Thyroid gland (tissue), 4 donors: ENCODE data around the gene SIPA1L2. TPM values are rescaled to one million over a fixed set of nuclear protein-coding genes. Genes with fewer than 3 reads are reported as not detected.

Experiments
- DNase-seq, 2 donors: peaks; one replicate each; pipeline ENCODE4 v3.0.0-alpha.2; 2019
- H3K27ac ChIP-seq, 3 donors: fragments of 200-600 bp; sonication (generic); 1 replicate in 2 of 3; 2 replicates in 1 of 3; pipeline ENCODE4 v1.5.1; 2016 to 2019; ENCODE audit warnings: mild to moderate bottlenecking in 1 of 3, moderate library complexity in 1 of 3
- H3K27me3 ChIP-seq: fragments of 200-600 bp; sonication (generic); one replicate; pipeline ENCODE4 v1.5.1; 2019
- H3K36me3 ChIP-seq, 2 donors: fragments of 200-600 bp; sonication (generic); one replicate each; pipeline ENCODE4 v1.5.1; 2016 to 2019
- H3K4me1 ChIP-seq, 2 donors: fragments of 200-600 bp; sonication (generic); one replicate each; pipeline ENCODE4 v1.5.1; 2017 to 2019
- H3K4me3 ChIP-seq, 3 donors: fragments of 200-600 bp; sonication (generic); replicated peaks in 1 of 3; 1 replicate in 2 of 3; 2 replicates in 1 of 3; pipeline ENCODE4 v1.5.1; 2016; ENCODE audit warnings: mild to moderate bottlenecking in 1 of 3
- H3K9me3 ChIP-seq: fragments of 200-600 bp; sonication (generic); one replicate; pipeline ENCODE4 v1.5.1; 2017
- POLR2A ChIP-seq, 2 donors: fragments of 450-650 bp; IDR thresholded peaks; one replicate each; pipeline ENCODE4 v1.6.1; 2017; ENCODE audit warnings: antibody characterized with exemption in 2 of 2, mild to moderate bottlenecking in 2 of 2, moderate library complexity in 1 of 2
- WGBS, 2 donors: methylation state at CpG; one replicate each; pipeline ENCODE4 v1.1.5; 2017; 5-methylcytosine and 5-hydroxymethylcytosine counted together
- intact Hi-C: fragments of 100-400 bp; cut with DNase I; formaldehyde crosslinking; loops from one replicate; pipeline ENCODE4 v1.15.1; 2023
- total RNA-seq, 4 donors: library from RNA; depleted of rRNA; stranded (reverse); fragments of >200 nt; gene quantifications; one replicate each; pipeline ENCODE4 v1.2.3, GENCODE V29; 2016
- TF ChIP-seq, protein P1 (sequence below), 6 experiments: fragments of 200-600 bp in 3 of 6; fragments of 450-650 bp in 3 of 6; sonication (generic) in 3 of 6; IDR thresholded peaks; one replicate each; pipeline ENCODE4 v1.5.1; 2016 to 2019; ENCODE audit warnings: antibody characterized with exemption in 6 of 6, mild to moderate bottlenecking in 2 of 6, inconsistent platforms in 1 of 6, moderate library complexity in 1 of 6

The SIPA1L2 gene
- total RNA-seq, 4 donors from 2014 or later, result 15.6 to 44.9 (median 31.3) TPM

DNA sequence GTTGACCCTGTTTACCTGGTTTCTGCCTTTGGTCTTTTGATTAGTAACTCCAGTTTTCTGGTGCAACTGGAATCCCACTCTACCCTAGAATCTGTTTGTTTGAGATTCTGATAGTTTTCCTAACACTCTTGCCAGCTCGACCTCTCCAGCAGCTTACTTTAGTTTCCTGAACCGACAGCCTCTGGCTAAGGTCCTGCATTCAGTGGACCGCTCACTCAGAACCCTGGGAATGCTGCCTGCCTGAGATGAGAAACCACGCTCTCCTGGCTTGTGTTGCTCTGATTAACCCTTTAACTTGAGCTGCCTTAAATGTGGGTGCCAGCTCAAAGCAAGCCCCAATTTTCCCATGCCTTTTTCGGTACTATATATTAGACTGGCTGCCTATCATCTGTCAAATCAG, 45.3 kb upstream of the SIPA1L2 start:
- Histone ChIP-seq H3K4me3 (no peak overlapping the region), H3K27ac (peak overlapping the region in 1 of 3 donors; percentile 31), H3K4me1 (peaks cover 6 to 15% of the 10 kb centered on the region in 2 donors), H3K9me3 (no peaks in the 10 kb centered on the region), H3K27me3 (no peaks in the 10 kb centered on the region), H3K36me3 (no peaks in the 10 kb centered on the region)
- intact Hi-C loops, result no loop called here
- DNase-seq, result peak; percentile 65 to 77
- TF ChIP-seq, protein P1, sequence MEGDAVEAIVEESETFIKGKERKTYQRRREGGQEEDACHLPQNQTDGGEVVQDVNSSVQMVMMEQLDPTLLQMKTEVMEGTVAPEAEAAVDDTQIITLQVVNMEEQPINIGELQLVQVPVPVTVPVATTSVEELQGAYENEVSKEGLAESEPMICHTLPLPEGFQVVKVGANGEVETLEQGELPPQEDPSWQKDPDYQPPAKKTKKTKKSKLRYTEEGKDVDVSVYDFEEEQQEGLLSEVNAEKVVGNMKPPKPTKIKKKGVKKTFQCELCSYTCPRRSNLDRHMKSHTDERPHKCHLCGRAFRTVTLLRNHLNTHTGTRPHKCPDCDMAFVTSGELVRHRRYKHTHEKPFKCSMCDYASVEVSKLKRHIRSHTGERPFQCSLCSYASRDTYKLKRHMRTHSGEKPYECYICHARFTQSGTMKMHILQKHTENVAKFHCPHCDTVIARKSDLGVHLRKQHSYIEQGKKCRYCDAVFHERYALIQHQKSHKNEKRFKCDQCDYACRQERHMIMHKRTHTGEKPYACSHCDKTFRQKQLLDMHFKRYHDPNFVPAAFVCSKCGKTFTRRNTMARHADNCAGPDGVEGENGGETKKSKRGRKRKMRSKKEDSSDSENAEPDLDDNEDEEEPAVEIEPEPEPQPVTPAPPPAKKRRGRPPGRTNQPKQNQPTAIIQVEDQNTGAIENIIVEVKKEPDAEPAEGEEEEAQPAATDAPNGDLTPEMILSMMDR (IDR thresholded peaks at IDR 0.05), result no peak
- no peak for TF ChIP-seq POLR2A (IDR thresholded peaks at IDR 0.05)
- WGBS, 2 donors, result 20 to 27% methylated on average over 5 of the region's 5 CpGs

DNA sequence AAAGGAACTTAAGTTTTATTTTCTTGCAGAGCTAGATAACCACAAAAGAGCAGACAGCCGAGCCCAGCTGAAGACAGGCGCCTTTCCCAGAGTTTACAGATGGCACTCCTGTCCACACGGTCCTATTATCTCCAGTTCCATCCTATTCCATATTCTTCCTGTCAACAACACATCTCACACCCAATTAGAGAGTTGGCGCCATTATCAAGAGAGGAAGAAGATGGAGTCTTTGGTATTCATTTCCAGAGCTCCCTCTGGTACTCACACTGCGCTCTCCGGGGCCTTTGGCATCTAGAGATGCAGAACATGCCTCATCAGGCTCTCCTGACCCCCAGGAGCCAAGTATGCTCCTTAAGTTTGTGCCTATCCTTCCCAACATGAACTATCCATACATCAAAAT, 43.3 kb upstream of the SIPA1L2 start:
- no peak for DNase-seq
- H3K27ac ChIP-seq, result no peak overlapping the region
- H3K4me3 ChIP-seq, result no peak overlapping the region
- H3K36me3 ChIP-seq, result no peaks in the 10 kb centered on the region
- no peaks in the 10 kb centered on the region for H3K9me3 ChIP-seq
- TF ChIP-seq POLR2A (IDR thresholded peaks at IDR 0.05), result no peak
- TF ChIP-seq, protein P1 (IDR thresholded peaks at IDR 0.05), result no peak
- no peaks in the 10 kb centered on the region for H3K27me3 ChIP-seq
- intact Hi-C loops, result no loop called here
- WGBS, 2 donors, result 95% methylated on average over 6 of the region's 6 CpGs
- peaks cover 6 to 15% of the 10 kb centered on the region in 2 donors for H3K4me1 ChIP-seq

DNA sequence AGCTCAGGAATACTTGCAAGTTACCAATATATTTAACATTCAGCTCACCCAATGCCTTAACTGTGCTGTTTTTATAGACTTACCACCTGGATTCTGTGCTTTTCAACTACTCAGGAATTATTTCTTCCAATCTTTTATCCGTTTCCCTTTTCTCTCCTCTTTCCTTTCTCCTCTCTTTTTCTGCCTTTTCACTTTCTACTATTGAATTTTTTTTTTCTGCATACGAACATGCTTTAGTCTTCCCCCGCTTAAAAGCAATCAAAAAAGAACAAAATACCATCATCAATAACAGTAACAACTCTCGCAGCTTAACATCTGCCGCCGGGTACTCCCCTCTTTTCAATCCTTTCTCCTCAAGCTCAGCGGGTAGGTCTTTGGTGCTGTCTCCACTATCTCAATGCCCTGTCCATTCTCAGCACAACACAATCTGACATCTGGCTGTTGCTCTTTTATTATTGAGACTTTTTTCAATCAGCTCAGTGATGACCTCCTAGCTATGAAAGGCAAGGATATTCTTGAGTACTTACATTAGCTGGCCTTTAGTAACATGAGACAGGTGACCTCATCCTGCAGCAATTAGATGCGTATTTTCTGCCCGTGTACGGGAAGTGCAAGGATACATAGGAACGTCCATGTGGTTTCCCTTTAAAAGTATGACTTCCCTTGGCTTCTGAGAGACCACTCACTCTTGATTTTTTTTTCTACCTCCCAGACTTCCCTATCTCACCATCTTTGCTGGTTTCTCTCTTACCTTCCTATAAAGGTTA, 40.2 kb upstream of the SIPA1L2 start:
- Histone ChIP-seq H3K9me3 (no peaks in the 10 kb centered on the region), H3K4me3 (no peak overlapping the region), H3K36me3 (no peaks in the 10 kb centered on the region), H3K27me3 (no peaks in the 10 kb centered on the region), H3K4me1 (peaks cover 0 to 4% of the 10 kb centered on the region in 2 donors), H3K27ac (no peak overlapping the region)
- DNase-seq, result no peak
- TF ChIP-seq, protein P1 (IDR thresholded peaks at IDR 0.05), result no peak
- no peak for TF ChIP-seq POLR2A (IDR thresholded peaks at IDR 0.05)
- WGBS, 2 donors, result 75 to 79% methylated on average over 11 of the region's 11 CpGs
- intact Hi-C loops, result no loop called here

DNA sequence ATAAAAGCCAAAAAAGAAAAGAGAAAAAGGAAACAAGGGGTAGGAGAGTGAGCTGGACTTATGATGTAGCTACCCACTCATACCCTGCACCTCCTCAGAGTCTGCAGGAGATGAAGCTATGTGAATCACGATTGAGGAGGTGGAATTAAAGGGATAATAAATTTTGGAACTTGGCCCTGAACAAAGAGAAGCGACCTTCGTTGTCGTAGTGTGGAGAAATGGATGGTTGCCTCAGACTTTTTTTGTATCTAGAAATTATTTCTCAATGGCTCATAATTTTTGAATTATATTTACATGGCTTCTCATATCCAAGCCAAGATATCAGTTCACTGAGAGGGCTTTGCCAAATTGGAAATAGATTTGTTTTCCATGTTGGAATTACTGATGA, 37.8 kb upstream of the SIPA1L2 start:
- no peaks in the 10 kb centered on the region for H3K4me1 ChIP-seq
- TF ChIP-seq POLR2A (IDR thresholded peaks at IDR 0.05), result no peak
- TF ChIP-seq, protein P1 (IDR thresholded peaks at IDR 0.05), result no peak
- no peaks in the 10 kb centered on the region for H3K9me3 ChIP-seq
- DNase-seq, result no peak
- no peak overlapping the region for H3K27ac ChIP-seq
- H3K27me3 ChIP-seq, result no peaks in the 10 kb centered on the region
- WGBS, 2 donors, result 71 to 77% methylated on average over 4 of the region's 4 CpGs
- H3K4me3 ChIP-seq, result no peak overlapping the region
- no peaks in the 10 kb centered on the region for H3K36me3 ChIP-seq
- intact Hi-C loops, result no loop called here

DNA sequence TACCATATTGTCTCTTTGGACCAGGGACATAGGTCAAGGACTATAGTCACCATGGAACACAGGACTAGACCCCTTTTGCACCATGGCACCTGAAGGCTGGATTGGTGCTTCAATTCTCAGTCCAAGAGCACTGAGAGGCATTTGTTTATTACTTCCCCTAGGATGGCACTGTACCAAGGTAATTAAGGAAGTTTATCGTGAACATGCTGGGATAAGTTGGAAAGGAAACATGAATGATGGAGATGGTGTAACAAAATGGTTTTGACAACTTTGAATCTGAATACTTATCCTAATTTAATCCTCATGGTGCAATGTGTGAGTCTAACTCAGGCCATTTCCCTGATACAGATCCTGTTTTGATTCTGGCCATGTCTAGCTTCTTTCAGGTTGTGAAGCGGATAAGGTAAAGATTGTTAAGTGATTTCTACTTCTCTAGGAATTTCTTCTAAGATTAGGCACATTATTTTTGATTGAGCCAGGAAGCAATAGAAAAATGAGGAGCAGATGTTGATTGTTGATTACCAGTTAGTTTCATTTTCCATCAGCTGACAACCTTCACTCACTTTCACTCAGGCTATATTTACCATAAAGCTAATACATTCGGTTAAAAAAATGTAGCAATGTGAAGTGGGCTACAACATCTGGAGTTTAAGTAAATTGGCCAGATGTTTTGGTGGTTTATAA, 37.3 kb upstream of the SIPA1L2 start:
- intact Hi-C loops, result no loop called here
- no peaks in the 10 kb centered on the region for H3K4me1 ChIP-seq
- DNase-seq, result no peak
- H3K36me3 ChIP-seq, result no peaks in the 10 kb centered on the region
- TF ChIP-seq, protein P1 (IDR thresholded peaks at IDR 0.05), result no peak
- no peak for TF ChIP-seq POLR2A (IDR thresholded peaks at IDR 0.05)
- no peaks in the 10 kb centered on the region for H3K27me3 ChIP-seq
- no peak overlapping the region for H3K27ac ChIP-seq
- H3K9me3 ChIP-seq, result no peaks in the 10 kb centered on the region
- WGBS, 2 donors, result 62 to 66% methylated on average over 3 of the region's 3 CpGs
- no peak overlapping the region for H3K4me3 ChIP-seq
